HEK293T (cell line): ENCODE data around the gene TXNRD1.

Source experiments
- CTCF ChIA-PET: fragments of 350-600 bp; formaldehyde crosslinking; extraction: SDS; loops from one replicate; lab custom pipeline; 2021; ENCODE audit warnings: antibody characterized with exemption, inconsistent platforms; lab: Yijun Ruan, JAX
- POLR2A ChIA-PET: fragments of 350-600 bp; formaldehyde crosslinking; extraction: SDS; loops from one replicate; lab custom pipeline; 2020; ENCODE audit warnings: antibody characterized with exemption, inconsistent platforms; lab: Yijun Ruan, JAX
- DNase-seq: peaks from one replicate; pipeline ENCODE4 v3.0.0; 2012; ENCODE audit warnings: mixed read lengths; ENCODE audit errors: extremely low spot score
- ARNT ChIP-seq: fragments of 450-650 bp; IDR thresholded peaks from 2 replicates; pipeline ENCODE4 v1.6.1; 2017; ENCODE audit warnings: mild to moderate bottlenecking
- BHLHE40 ChIP-seq: fragments of 450-650 bp; IDR thresholded peaks from 2 replicates; pipeline ENCODE4 v1.6.1; 2016; ENCODE audit warnings: mild to moderate bottlenecking, moderate library complexity, borderline replicate concordance
- CTBP1 ChIP-seq: fragments of 450-650 bp; IDR thresholded peaks from 2 replicates; pipeline ENCODE4 v1.6.1; 2016; ENCODE audit warnings: borderline replicate concordance
- ELF4 ChIP-seq: fragments of 450-650 bp; IDR thresholded peaks from 2 replicates; pipeline ENCODE4 v1.6.1; 2017; ENCODE audit warnings: antibody characterized with exemption
- FOXA1 ChIP-seq: fragments of 450-650 bp; IDR thresholded peaks from 2 replicates; pipeline ENCODE4 v1.6.1; 2016; ENCODE audit warnings: mild to moderate bottlenecking
- FOXK2 ChIP-seq: fragments of 450-650 bp; IDR thresholded peaks from 2 replicates; pipeline ENCODE4 v1.6.1; 2016; ENCODE audit warnings: mild to moderate bottlenecking
- FOXM1 ChIP-seq: fragments of 450-650 bp; IDR thresholded peaks from 2 replicates; pipeline ENCODE4 v1.6.1; 2017; ENCODE audit warnings: mild to moderate bottlenecking, borderline replicate concordance
- HDGF ChIP-seq: fragments of 450-650 bp; IDR thresholded peaks from 2 replicates; pipeline ENCODE4 v1.6.1; 2017; ENCODE audit warnings: antibody characterized with exemption, borderline replicate concordance
- L3MBTL2 ChIP-seq: fragments of 450-650 bp; conservative IDR thresholded peaks from 2 replicates; pipeline ENCODE4 v1.6.1; 2016; ENCODE audit warnings: mild to moderate bottlenecking
- LEF1 ChIP-seq: fragments of 450-650 bp; IDR thresholded peaks from 2 replicates; pipeline ENCODE4 v1.6.1; 2017; ENCODE audit warnings: mild to moderate bottlenecking, borderline replicate concordance
- NFRKB ChIP-seq: fragments of 450-650 bp; IDR thresholded peaks from 2 replicates; pipeline ENCODE4 v1.6.1; 2016; ENCODE audit warnings: mild to moderate bottlenecking, moderate library complexity
- PKNOX1 ChIP-seq: fragments of 450-650 bp; IDR thresholded peaks from 2 replicates; pipeline ENCODE4 v1.6.1; 2016
- SP1 ChIP-seq: fragments of 450-650 bp; IDR thresholded peaks from 2 replicates; pipeline ENCODE4 v1.6.1; 2017
- SUZ12 ChIP-seq: fragments of 450-650 bp; IDR thresholded peaks from 2 replicates; pipeline ENCODE4 v1.6.1; 2016; ENCODE audit warnings: mild to moderate bottlenecking
- TARDBP ChIP-seq: fragments of 450-650 bp; IDR thresholded peaks from 2 replicates; pipeline ENCODE4 v1.6.1; 2016
- ZNF384 ChIP-seq: fragments of 450-650 bp; IDR thresholded peaks from 2 replicates; pipeline ENCODE4 v1.6.1; 2016

The TXNRD1 gene

GRCh38 chr12:104276273-104277131 is 60.9 kb downstream of the TXNRD1 start:
- no peak for TF ChIP-seq PKNOX1
- TF ChIP-seq FOXA1: no peak
- CTCF ChIA-PET: no interaction called here
- POLR2A ChIA-PET: interaction anchor here (1.4 kb wide), 1 partner anchor 11 kb away, joined by 11 read pairs; no protein-coding TSS in a partner anchor
- no peak for DNase-seq

- TF ChIP-seq FOXK2 (no peak), SP1 (no peak), TARDBP (no peak), ELF4 (no peak), BHLHE40 (no peak), SUZ12 (no peak), ZNF384 (no peak), LEF1 (no peak), PKNOX1 (no peak), HDGF (no peak), NFRKB (no peak), L3MBTL2 (no peak), CTBP1 (no peak), ARNT (no peak), FOXM1 (no peak), FOXA1 (no peak)
- ChIA-PET CTCF (no interaction called here), POLR2A (no interaction called here)
- DNase-seq: no peak
Observed at GRCh38 chr12:104279164-104279563, 63.6 kb downstream of the TXNRD1 start.

- no peak for DNase-seq
- POLR2A ChIA-PET: no interaction called here
- CTCF ChIA-PET: no interaction called here
- TF ChIP-seq ARNT: no peak
- TF ChIP-seq FOXM1: no peak
- TF ChIP-seq LEF1: no peak
- no peak for TF ChIP-seq FOXA1
- no peak for TF ChIP-seq PKNOX1
Observed at GRCh38 chr12:104280111-104280510, 64.5 kb downstream of the TXNRD1 start.

GRCh38 chr12:104280717-104281458 is 65.3 kb downstream of the TXNRD1 start:
- no peak for TF ChIP-seq FOXM1
- no peak for TF ChIP-seq ELF4
- TF ChIP-seq ZNF384: no peak
- no peak for TF ChIP-seq HDGF
- TF ChIP-seq LEF1: no peak
- TF ChIP-seq ARNT: no peak
- TF ChIP-seq SUZ12: no peak
- TF ChIP-seq PKNOX1: no peak
- no peak for TF ChIP-seq TARDBP
- no peak for TF ChIP-seq FOXA1
- ChIA-PET CTCF (no interaction called here), POLR2A (interaction anchor here (0.6 kb wide), 1 partner anchor 243 kb away, joined by 3 read pairs; no protein-coding TSS in a partner anchor)
- DNase-seq: no peak

- TF ChIP-seq FOXK2 (no peak), CTBP1 (no peak), PKNOX1 (no peak), NFRKB (no peak), LEF1 (no peak)
- ChIA-PET POLR2A (no interaction called here), CTCF (no interaction called here)
- DNase-seq: no peak
Observed at GRCh38 chr12:104281636-104282035, 66.1 kb downstream of the TXNRD1 start.
